Right lung (tissue), 5 donors: ENCODE measurements around the gene RNF19B. TPM values are rescaled to one million over a fixed set of nuclear protein-coding genes. Genes with fewer than 3 reads are reported as not detected.

Experiments
- DNase-seq, 2 donors: peaks; one replicate each; pipeline ENCODE4 v3.0.0-alpha.2; 2013
- polyA plus RNA-seq, 5 donors: library from polyadenylated mRNA; unstranded; fragments of 120-200 nt; gene quantifications; one replicate each; pipeline versions ENCODE4 v1.2.1 to v1.2.3, GENCODE V29; 2013; ENCODE audit warnings: inconsistent platforms in 1 of 5, low replicate concordance in 1 of 5; ENCODE audit not compliant: insufficient read length in 5 of 5, insufficient read depth in 1 of 5

RNF19B gene
- polyA plus RNA-seq, 5 donors: 10.2 to 13.2 (median 12.1) TPM

GRCh38 chr1:32889731-32890278 is 74.8 kb downstream of the RNF19B start:
- DNase-seq: no peak

- DNase-seq: no peak
Measured at GRCh38 chr1:32888677-32889420, 75.8 kb downstream of the RNF19B start.

- no peak for DNase-seq
Measured at GRCh38 chr1:32888134-32888533, 76.5 kb downstream of the RNF19B start.

GRCh38 chr1:32887623-32888022 is 77.0 kb downstream of the RNF19B start:
- no peak for DNase-seq

GRCh38 chr1:32886828-32887414 is 77.7 kb downstream of the RNF19B start:
- DNase-seq: no peak

Other genes with a start within 250 kb of the RNF19B start
- gene YARS1, start 147.5 kb downstream of the RNF19B start, polyA plus RNA-seq: 10 to 100 TPM; 68.4 to 77.3 (median 72.1) TPM
- gene S100PBP, start 147.2 kb downstream of the RNF19B start, polyA plus RNA-seq: 10 to 100 TPM; 40.0 to 57.5 (median 50.9) TPM
- 10 to 100 TPM in 4 of 5 donors, 1 to 10 TPM in 1; 8.0 to 18.2 (median 10.5) TPM for gene FNDC5, start 93.9 kb downstream of the RNF19B start, polyA plus RNA-seq
- under 1 TPM; 0.15 to 0.73 (median 0.40) TPM for gene HPCA, start 78.3 kb downstream of the RNF19B start, polyA plus RNA-seq
- 10 to 100 TPM; 18.7 to 27.1 (median 22.8) TPM for gene TMEM54, start 63.4 kb downstream of the RNF19B start, polyA plus RNA-seq
- 100 to 1,000 TPM; 155 to 193 (median 179) TPM for gene AK2, start 72.1 kb upstream of the RNF19B start, polyA plus RNA-seq
- 10 to 100 TPM in 2 of 5 donors, 1 to 10 TPM in 3; 6.5 to 10.6 (median 8.0) TPM for gene AZIN2, start 116.3 kb upstream of the RNF19B start, polyA plus RNA-seq
- gene TRIM62, start 217.2 kb upstream of the RNF19B start, polyA plus RNA-seq: 1 to 10 TPM; 4.2 to 6.4 (median 5.0) TPM